GM19463 (cell line): ENCODE results near the gene ITLN1.

Source experiments
- ATAC-seq: cut with Tn5 transposase; IDR thresholded peaks from one replicate; pipeline ENCODE4 v1.9.1; 2021; ENCODE audit warnings: mild to moderate bottlenecking, moderate library complexity; ENCODE audit not compliant: unreplicated experiment

Gene ITLN1

DNA sequence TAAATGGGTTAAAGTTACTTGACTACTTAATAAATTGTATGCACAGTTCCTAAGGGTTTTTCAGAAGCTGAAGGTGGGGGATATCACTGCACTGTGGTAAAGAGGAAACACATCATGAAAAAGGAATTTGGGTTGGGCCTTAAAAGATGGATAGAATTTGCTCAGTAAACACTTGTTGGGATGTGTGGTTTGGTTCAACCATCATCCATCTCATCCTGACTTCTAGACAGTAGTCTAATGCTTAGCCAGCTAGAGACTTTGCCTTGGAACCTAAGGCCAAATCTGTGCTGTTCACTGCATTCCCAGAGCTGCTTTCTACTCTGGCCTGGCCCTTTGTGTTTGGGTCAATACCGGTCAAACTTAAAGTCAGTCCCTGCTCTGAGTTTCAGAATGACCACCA lies 58.4 kb downstream of the ITLN1 start:
- ATAC-seq = no peak
